Head of caudate nucleus (tissue), 42 donors: ENCODE measurements around the gene CRNKL1.
"Not testable (repeated sequence)": the region's sequence is repeated elsewhere in the genome, so short reads cannot be mapped to it uniquely, and the experiment has no call there.

Experiments used
- DNase-seq, 42 donors: peaks; one replicate each; pipeline versions ENCODE4 v3.0.0 to v3.0.0-alpha.2; 2020 to 2021; ENCODE audit warnings: mixed read lengths in 7 of 42
- intact Hi-C: fragments of 100-400 bp; cut with DNase I; formaldehyde crosslinking; loops from one replicate; pipeline ENCODE4 v1.15.0; 2022

The CRNKL1 gene

DNA sequence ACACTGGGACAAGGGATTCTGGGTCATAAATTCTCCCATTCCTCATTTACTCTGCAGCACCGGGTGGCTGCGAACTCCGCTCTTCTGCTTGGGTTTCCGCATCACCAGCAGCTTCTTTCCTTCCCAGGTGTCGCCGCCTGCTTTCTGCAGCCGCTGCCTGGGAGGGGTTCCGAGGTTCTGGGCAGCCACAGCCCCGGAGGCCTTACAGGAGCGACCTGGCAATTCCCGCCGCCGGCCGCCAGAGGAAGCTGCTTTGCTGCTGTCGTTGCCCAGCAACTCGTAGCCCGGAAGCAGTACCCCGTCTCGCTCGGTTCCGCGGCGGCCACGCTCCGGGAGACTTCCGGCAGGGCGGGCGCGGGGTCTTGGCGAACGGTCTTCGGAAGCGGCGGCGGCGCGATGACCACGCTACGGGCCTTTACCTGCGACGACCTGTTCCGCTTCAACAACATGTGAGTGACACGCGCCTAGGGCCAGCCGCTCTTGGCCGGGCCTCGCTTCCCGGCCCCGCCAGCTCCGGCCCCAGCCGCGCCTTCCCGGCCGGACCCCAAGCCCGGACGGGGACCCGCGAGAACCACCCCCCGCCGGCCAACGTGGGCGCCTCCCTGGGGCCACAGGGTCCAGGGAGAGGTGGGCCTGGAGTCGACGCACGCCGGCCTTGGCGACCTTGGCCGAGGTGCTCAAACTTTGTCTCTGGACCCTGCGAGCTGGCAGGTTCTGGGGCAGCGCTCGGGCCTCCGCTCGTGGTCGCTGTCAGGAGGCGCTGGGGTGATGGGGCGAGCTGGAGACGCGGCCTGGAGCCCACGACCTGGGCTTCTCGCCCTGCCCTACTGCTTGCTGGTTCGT lies 35.0 kb downstream of the CRNKL1 start, which contains the start of gene NAA20:
TSS of gene NAA20 (plus strand) at position 362 of the 843 bp plus-strand sequence. CDS start at position 397, 35 bp downstream.
- intact Hi-C loops, result no loop called here
- peak; percentile 91 to 99 (median 97) for DNase-seq

DNA sequence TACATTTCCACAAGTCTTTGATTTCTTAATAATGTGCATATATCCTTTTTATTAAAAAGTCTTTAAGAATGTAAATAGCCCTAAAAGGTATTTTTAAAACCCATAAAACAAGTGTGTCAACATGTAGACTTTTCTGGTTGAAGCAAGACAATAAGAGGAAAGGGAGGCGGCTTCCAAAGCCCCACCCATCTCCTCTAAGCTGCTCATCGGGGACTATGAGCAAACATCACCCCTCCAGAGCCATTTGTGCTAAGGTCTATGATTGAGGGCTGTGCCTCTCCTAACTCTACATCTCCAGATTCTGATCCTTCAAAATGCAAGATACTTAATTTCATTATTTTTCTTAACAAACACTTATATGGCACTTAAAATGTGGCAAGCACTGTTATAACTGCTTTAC lies 37.6 kb downstream of the CRNKL1 start:
- intact Hi-C loops, result no loop called here
- DNase-seq, result peak in 1 of 42 donors; percentile 16

DNA sequence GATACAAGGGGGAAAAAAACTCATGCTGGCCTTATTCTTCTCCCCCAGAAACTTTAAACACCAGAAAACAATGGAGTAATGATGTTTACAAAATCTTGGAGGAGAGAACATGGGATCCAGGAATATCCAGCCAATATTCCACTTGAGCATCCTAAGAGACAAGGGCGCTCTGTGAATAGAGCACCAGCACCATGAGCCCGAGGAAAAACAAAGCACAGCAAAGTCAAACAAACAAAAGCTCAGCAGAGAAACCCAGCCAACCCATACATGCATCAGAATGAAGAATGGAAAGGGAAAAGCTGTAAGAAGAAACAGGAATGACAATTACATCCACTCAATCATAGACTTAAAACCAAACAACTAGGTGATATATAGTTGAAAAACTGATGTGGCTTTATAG lies 39.7 kb downstream of the CRNKL1 start:
- intact Hi-C loops, result no loop called here
- DNase-seq, result peak in 15 of 42 donors; percentile 35 to 71 (median 48)

DNA sequence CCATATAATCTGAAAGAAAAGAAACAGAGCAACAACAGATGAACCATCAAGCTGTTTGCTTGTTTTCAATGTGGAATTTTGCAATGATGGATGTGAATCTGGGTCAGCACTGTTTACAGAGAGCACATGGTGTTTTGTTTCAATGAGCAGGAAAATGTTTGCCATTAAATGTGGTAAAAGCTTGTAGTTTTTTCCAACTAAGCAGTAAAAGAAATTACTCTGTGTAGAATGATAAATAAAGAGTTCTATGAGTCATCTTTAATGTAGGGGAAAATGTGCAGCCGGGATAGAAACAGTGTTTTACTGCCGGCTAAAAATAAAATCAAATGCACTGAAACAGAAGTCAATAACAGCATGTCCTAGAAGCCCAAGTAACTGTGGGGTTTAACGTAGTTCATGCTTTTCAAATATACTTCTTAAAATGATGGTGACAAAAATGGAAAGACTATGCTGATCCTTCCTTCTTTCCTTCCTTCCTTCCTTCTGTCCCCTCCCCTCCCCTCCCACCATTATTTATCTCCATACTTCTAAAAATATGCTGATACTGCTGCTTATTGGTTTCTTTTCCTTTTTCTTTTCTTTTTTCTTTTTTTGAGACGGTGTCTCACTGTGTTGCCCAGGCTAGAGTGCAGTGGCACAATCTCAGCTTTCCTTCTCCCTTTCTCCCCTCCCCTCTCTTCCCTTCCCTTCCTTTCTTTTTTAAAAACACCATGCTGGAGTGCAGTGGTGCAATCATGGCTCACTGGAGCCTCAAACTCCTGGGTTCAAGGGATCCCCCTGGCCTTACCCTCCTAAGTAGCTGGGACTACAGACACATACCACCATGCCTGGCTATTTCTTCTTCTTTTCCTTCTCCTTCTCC lies 41.4 kb downstream of the CRNKL1 start:
- peak in 1 of 42 donors; percentile 21 for DNase-seq
- intact Hi-C loops, result no loop called here

DNA sequence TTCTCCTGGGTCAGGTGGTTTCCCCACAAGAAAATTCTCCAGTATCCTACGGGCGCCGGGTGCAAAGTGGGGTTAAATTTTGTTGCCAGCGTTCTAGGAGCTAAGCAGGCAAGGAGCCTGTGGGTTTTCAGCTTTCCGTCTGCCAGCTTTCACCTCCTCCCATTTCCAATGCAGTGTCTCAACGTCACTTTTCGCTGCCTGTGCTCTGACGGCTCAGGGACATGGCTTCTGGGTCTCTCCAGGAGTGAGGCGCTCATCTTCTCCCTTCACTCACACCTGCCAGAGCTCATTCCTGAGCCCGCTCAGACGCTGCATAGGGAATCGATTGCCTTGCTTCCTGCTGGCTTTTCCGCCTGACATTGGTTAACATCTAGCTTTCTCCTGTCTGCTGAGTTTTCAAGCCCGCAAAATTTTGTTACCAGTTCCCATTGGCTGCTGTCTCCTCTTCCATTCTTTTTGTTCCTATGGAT lies 42.4 kb downstream of the CRNKL1 start:
- intact Hi-C loops, result no loop called here
- DNase-seq, result peak in 30 of 42 donors; percentile 15 to 70 (median 50)

DNA sequence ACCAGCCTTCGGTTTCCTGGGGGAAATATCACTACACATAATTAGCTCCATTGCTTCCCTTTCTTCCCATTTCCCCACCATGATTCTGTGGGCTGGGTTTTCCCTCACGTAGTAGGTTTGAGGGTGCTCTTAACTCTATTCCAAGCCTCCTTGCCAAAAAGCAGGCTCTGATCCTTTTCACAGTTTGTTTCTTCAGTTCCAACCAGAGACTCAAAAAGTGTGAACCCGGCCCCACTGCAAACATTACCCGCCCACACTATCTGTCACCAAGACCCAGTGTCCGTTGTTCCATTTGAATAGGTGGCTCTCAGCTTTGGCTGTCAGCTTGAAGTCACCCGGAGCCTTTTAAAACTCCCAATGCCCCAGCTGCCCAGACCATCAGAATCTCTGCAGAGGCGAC lies 46.9 kb downstream of the CRNKL1 start:
- peak in 1 of 42 donors; percentile 23 for DNase-seq
- intact Hi-C loops, result no loop called here

DNA sequence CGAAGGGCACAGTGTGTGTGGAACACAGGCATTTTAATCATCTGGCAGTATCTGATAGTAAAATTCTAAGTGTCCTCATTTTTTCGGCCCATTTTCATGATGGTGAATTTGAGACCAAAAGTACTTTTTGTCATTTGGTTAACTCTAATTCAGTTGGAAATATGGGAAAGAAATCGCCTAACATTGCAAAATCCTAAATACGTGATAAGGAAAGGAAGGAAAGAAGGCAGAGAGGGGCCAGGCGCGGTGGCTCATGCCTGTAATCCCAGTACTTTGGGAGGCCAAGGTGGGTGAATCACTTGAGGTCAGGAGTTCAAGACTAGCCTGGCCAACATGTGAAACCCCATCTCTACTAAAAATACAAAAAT lies 48.3 kb downstream of the CRNKL1 start:
- peak in 2 of 42 donors; percentile 23 to 25 for DNase-seq
- intact Hi-C loops, result not testable (repeated sequence)

DNA sequence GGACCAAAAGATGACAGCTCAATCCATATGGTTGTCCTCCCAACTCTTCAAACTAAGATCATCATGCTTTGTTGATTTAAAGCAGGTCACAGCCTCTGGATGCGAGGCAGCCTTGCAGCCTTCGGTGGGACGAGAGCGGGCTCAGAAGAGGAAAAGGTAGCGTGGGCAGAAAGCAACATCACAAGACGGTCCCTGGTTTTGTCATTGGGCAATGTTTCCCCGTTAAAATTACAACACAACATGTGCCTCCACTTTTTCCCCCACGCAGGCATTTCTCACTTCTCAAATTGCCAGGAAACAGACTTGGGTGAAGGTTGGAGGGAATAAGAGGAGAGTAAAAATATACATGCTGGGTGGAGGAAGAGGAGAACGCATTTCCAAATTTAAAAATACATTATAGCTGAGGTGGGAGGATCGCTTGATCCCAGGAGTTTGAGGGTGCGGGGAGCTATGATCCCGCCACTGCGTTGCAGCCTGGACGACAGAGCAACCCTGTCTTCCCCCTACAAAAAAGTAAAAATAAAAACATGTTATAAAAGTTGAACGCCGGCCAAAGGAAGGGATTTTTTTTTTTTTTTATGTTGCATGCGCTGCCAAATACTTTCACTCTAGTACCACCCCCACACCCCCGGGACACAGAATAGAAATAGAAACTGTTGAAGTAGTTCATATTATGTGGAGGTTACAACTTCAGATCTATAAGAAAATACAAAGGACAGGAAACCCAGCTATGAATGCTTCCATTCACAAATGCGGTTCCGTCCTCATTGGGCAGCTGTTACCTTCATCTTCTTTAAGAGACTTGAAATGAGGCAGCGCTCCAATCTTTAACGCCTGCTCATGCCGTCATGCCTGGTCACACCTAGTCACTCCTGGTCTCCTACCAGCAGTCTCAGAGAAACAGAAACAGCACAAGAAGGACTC lies 49.0 kb downstream of the CRNKL1 start:
- DNase-seq, result peak in 23 of 42 donors; percentile 30 to 72 (median 54)
- intact Hi-C loops, result no loop called here

DNA sequence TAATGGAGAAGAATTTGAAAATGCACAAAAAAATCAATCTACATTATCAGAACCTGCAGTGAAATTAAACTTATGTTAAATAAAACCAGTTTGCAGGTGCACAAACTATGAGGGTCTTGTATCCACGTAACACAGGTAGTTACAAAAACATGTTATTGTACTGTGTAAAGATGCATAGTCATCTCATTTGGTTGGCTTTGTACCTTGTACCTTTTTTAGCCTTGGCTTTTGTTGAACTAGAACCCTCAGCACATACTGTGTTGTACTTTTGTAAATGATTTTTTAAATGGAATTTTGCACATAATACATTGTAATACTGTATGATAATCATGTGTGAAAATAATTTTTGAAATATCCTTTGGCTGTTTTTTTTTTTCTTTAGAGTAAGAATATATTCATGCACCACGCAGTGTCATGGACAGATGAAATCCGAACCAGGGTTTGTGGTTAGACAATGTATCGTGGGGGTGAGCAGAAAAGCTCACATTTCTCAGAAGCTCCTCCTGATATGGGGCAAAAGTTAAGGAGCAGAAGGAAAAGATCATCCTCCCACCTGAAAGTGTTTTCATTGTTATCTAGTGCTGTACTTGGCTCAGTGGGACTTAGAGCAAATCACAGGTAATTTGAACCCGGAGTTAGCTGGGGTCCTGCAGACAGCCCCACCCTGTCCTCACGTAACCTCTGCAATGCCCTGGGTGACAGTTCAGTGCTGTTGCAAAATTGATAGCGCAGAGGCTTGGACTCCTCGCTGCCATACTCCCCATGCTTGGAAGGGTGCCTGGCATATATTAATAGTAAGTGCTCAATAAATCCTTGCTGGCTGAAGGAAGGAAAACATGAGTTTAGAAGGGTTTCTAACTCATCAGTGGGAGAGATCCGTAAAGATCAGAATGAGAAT lies 49.9 kb downstream of the CRNKL1 start:
- intact Hi-C loops, result no loop called here
- peak in 1 of 42 donors; percentile 27 for DNase-seq

DNA sequence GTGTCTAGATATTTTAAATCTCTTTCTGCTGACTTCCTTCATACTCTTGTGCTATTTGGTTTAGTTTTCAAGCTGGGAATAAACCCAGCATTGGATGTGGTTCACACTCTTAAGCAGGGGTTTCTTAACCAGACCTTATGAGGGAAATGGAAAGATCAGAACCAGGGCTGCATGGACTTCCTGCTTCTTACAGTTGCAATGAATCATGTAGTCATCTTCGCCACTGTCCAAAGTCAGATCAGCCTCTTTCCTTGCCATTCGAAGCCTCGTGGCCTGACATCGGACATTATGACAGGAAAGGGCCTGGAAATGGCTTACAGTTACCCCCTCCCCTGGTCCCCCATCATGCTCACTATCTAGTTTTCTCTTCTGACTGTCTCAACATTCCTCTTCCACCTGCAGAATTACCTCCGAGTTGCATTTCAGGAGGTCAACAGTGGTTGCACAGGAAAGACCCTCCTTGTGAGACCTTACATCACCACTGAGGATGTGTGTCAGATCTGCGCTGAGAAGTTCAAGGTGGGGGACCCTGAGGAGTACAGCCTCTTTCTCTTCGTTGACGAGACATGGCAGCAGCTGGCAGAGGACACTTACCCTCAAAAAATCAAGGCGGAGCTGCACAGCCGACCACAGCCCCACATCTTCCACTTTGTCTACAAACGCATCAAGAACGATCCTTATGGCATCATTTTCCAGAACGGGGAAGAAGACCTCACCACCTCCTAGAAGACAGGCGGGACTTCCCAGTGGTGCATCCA lies 51.9 kb downstream of the CRNKL1 start:
- intact Hi-C loops, result no loop called here
- DNase-seq, result peak in 1 of 42 donors; percentile 27

DNA sequence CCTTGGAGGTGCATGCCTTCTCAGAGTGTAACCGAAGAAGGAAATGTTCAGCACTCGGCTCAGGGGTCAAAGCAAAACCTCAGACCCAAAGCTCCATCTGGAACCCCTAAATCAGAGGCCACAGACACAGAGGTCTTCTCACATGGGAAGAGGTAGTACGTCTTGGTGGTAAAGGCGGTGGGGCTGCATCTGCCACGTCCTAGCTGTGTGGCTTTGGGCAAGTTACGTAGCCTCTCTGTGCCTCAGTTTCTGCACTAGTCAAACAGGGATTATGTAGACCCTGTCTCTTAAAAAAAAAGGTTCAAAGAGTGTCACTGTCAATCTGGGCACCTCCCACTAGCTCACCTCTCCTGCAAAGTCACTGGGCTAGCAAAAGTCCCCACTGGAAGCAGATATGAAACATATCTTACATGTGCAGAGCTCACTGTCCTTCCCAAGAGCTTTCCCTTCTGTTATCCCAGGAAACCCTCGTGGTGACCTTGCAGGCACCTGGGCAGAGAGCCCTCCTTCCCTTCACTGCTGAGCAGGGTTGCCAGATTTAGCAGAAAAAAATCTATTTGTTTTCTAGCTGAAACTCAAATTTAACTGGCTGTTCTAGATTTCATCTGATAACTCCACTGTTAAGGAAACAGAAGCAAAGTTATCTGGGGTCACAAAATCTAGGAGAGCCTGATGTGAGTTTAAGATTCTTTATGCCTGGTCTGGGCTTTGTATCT lies 53.1 kb downstream of the CRNKL1 start:
- intact Hi-C loops, result loop anchor here (5.0 kb wide), 1 partner anchor 212 kb away; no protein-coding TSS in a partner anchor
- DNase-seq, result no peak

DNA sequence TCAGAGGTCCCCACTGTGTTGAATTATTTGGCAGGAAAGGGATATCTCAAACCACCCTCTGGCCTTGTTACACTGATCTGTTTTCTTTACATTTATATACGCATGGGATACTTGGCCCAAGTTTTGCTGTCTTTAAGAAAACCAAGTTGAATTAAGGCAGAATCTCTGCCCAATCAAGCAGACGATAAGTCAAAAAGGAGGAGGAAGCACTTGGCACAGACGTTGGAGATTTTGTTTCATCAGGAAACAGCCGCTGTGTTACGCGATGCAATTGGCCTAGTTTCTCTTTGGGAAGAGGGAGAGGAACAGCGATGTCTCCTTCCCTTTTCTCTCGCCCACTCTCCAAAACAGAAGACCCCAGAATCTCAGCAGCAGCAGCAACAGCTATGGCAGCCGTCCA lies 55.3 kb downstream of the CRNKL1 start:
- DNase-seq, result peak in 1 of 42 donors; percentile 23
- intact Hi-C loops, result loop anchor here (5.0 kb wide), 1 partner anchor 210 kb away; no protein-coding TSS in a partner anchor

DNA sequence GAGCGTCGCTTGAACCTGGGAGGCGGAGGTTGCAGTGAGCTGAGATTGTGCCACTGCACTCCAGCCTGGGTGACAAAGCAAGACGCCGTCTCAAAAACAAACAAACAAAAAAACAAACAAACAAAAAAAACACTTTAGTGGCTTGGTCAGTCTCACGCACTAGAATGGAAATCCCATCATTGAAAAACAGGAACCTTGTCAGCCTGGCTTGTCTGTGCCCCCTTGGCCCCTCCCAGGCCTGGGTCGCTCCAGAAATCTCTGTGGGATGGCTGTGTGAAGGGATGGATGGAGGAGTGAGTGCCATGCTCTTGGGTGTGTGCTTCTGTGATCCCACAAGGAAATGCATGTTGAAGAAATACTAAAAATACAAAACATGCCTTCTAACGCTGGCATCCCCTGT lies 56.0 kb downstream of the CRNKL1 start:
- intact Hi-C loops, result loop anchor here (5.0 kb wide), 1 partner anchor 209 kb away; no protein-coding TSS in a partner anchor
- peak in 1 of 42 donors; percentile 24 for DNase-seq

DNA sequence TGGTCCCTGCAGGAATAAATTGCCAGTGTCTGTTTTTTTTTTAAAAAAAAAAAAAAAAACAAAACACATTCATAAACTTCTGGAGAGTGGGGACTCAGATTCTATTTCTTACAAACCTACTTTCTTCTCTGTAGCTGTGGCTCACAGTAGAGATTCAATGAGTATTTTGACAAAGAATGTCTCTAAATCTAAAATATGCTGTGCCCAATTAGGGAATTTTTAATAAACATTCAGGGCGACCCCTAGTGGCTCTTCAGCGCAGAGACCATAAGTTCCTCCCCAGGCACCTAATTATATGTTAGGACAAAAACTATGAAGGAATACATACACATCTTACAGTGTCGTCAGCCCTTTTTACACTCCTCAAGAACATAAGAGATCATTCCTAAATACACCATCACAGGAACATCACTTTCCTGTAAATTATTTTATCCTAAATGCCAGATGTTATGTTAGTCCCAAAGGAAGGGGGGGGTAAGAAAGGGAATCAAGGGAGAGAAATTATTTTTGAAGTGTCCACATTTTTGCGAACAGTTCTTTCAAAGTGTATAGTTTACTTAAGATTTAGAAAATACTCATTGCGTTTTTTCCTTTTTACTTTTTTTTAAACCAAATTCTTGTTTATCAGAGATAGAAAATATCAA lies 56.9 kb downstream of the CRNKL1 start:
- intact Hi-C loops, result loop anchor here (5.0 kb wide), 1 partner anchor 208 kb away; no protein-coding TSS in a partner anchor
- DNase-seq, result peak in 22 of 42 donors; percentile 22 to 84 (median 60)

DNA sequence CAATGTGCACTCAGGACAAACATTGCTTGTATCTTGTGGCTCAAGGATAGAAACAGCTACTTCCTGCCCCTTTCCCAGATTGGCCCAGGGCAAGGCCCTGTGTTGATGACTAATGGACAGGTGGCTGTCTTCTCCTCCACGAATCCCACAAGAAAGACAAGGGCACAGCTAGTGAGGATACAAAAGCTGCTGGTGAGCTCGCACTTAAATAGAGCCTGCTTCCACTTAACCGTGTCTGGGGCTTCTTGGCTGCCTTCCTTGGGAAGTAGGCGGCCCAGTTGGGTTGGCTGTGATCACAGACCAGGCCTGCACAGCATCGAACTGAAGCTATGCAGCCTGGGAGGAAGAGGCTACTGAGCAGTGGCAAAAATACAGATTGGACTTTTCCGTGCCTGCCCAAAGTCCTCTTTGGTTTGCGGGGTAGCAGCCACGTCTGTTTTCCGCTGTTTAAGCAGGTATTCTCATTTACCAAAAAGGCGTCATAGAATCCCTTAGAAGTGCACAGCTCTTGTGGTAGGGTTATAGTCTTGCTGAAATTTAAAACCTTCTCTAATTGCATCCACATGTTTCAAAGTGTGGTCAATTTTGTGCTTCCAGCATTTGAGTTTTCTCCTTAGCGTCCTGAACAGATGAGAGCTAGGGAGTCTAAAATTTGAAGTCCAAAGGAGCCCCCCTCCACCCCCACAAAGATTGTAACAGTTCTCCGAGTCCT lies 58.2 kb downstream of the CRNKL1 start:
- intact Hi-C loops, result loop anchor here (5.0 kb wide), 1 partner anchor 302 kb away; no protein-coding TSS in a partner anchor
- peak in 8 of 42 donors; percentile 38 to 69 (median 52) for DNase-seq
